ENCODE measurements around the gene IL10RB.
"Not testable (repeated sequence)": the region's sequence is repeated elsewhere in the genome, so short reads cannot be mapped to it uniquely, and the experiment has no call there.

Gene IL10RB

GRCh38 chr21:33241846-33242245 lies 24.3 kb upstream of the IL10RB start:
- no peak for DNase-seq (ENCODE audit: low read depth)

- not testable (repeated sequence) for DNase-seq (ENCODE audit: low read depth)
Measured at GRCh38 chr21:33242846-33243245, 23.3 kb upstream of the IL10RB start.

DNA sequence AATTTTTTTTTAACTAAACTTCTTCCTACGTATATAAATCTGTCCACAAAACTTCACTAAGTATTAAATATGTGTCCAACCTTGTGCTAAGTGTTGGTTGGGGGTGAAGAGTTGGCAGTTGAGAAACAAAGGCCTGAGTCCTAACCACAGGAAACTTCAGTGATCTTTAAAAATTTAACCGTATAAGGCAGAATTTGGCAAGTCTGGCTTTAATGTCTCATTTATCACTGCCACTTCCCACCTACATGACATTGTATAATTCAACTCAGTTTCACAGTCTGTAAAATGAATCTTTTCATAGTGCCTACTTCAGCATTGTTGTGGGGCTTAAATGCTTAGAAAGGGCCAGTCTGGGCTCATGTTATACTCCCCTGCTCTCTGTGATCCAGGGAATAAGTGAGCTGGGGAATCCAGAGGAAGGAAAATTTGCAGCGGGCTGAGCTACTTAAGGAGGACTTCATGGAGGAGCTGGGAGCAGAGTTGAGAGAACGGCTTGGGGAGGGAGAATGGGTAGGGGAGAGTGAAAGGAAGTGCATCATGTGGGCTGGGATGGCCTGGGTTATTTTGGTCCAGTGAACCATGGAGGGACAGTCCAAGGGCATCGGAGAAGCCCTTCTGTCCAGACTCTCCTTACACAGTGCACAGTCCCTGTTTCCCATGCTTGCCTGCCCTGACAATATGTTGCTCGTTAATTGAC lies 21.9 kb upstream of the IL10RB start:
- DNase-seq (ENCODE audit: low read depth): no peak

DNA sequence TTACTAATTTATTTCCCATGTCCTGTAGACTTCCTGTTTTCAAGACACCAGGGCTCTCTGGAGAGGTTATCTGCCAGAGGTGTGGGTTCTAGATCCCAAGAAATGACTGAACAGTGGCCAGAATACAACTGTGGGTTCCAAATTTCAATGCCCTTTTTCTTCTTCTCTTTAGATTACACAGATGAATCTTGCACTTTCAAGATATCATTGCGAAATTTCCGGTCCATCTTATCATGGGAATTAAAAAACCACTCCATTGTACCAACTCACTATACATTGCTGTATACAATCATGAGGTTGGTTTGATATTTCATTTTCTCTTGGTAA lies 21.4 kb upstream of the IL10RB start:
- DNase-seq (ENCODE audit: low read depth): no peak

DNA sequence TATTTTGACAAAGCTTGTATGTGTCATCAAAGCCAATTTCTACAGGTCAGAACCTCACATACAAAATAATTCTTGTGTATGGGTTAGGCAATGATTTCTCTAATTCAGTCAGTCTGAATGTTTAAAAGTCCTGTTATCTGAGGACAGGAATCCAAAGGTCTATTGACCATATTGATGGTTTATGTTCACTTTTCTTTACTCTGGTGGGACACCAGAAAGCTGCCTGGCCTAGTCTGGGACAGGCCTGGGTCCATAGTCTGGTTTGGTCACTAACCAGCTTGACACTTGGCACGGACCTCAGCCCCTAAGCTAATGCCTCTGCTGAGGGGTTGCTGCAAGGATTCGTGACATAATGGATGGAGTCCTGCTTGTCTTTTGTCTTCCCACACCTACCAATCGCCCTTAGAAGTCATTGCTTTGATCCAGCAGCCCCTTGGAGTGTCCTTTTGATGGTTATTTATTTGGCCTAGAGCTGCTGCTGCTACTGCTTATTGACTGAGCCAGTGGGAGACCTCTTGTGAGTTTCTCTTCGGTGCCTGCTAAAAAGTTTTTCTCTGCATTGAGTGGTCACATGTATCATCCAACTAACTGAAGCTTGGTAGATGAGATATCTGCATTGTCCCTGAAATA lies 20.8 kb upstream of the IL10RB start:
- DNase-seq (ENCODE audit: low read depth): no peak

DNA sequence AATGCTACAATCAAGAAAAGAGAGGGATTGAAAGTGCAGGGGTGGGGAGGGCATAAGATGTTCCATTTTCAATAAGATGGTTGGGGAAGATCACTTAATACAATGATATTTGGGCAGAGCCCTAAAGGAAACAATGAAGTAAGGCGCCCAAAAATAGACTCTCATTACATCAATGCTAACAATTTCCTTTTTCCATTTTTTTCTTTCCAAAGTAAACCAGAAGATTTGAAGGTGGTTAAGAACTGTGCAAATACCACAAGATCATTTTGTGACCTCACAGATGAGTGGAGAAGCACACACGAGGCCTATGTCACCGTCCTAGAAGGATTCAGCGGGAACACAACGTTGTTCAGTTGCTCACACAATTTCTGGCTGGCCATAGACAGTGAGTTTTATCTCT lies 19.7 kb upstream of the IL10RB start:
- DNase-seq (ENCODE audit: low read depth): no peak

DNA sequence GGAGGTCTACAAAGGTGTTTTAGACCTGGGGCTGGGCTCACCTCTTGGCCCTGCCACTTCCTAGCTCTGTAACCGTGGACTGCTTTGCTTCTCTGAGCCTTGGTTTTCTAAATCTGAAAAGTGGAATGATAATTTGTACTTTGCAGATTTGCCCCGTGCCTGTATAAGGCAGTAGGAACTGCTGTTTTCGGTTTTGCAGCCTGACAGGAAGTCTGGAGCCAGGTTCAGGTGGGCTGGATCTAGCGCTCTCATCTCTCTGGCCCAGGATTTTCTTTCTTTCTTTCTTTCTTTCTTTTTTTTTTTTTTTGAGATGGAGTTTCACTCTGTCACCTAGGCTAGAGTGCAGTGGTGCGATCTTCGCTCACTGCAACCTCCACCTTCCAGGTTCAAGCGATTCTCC lies 19.2 kb upstream of the IL10RB start:
- no peak for DNase-seq (ENCODE audit: low read depth)

DNA sequence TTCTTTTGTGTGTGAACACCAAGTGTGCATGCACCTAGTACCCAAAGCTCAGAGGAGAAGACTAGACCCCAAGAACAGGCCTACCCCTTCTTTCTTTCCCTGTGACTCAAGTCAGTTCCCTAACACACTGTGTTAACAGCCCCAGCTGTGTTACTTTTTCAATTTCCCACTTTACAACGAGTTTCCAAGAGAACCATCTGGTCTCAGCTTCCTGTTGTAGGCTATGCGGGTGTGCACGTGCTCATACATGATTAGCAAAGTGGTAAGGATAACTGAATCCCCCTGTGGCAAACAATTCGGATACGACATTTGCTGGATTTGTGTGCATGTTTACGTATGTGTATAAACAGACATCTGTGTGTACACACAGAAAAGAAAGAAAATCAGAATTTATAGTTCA lies 18.6 kb upstream of the IL10RB start:
- DNase-seq (ENCODE audit: low read depth): no peak

GRCh38 chr21:33249331-33250002 lies 16.7 kb upstream of the IL10RB start:
- no peak for DNase-seq (ENCODE audit: low read depth)

- no peak for DNase-seq (ENCODE audit: low read depth)
Measured at GRCh38 chr21:33251119-33251518, 15.0 kb upstream of the IL10RB start.

DNA sequence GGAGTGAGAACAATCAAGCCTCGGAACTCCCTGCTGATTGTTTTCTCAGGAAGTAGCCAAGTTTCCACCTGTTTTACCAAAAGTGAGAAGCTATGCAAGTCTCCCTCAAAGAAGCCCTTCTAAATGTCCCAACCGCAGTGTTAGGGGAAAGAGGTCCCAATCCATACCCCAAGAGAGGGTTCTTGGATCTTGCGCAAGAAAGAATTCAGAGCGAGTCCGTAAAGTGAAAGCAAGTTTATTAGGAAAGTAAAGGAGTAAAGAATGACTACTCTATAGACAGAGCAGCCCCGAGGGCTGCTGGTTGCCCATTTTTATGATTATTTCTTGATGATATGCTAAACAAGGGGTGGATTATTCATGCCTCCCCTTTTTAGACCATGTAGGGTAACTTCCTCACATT lies 12.8 kb upstream of the IL10RB start:
- DNase-seq (ENCODE audit: low read depth): not testable (repeated sequence)

- no peak for DNase-seq (ENCODE audit: low read depth)
Measured at GRCh38 chr21:33254766-33255165, 11.4 kb upstream of the IL10RB start.

- DNase-seq (ENCODE audit: low read depth): no peak
Measured at GRCh38 chr21:33255404-33255803, 10.8 kb upstream of the IL10RB start.

DNA sequence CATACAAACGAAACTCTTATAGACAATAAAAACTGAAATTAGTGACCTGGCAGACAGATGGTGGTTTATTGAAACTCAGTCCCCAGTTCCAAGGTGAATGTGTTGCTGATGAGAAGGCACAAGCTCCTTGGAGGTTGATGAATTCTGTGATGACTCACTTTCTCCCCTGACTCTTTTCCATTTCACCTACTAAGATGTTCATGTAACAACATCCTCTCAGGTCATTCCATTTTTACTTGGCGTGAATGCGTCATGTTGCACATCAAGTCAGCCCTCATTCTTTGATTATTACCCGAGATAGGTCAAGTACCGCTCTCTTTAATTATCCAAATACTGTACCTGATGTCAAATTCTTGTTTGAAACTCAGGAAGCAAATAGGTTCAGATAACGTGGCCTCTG lies 10.1 kb upstream of the IL10RB start:
- DNase-seq (ENCODE audit: low read depth): peak; percentile 24

- no peak for DNase-seq (ENCODE audit: low read depth)
Measured at GRCh38 chr21:33257094-33257803, 8.9 kb upstream of the IL10RB start.

DNA sequence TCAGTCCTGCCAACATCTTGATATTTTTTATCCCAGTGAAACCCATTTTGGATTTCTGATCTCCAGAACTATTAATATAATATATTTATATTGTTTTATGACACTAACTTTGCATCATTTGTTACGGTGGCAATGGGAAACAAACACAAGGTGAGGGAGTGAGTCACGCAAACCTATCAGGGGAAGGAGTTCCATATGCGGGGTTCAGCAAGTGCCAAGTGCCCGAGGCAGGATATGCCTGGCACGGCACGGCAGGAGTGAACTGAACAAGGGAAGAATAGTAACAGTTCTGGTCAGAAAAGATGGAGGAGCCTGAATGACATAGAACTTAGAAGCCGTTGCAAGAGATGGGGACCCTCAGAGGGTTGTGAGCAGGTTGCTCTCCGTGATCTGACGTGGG lies 7.7 kb upstream of the IL10RB start:
- no peak for DNase-seq (ENCODE audit: low read depth)

DNA sequence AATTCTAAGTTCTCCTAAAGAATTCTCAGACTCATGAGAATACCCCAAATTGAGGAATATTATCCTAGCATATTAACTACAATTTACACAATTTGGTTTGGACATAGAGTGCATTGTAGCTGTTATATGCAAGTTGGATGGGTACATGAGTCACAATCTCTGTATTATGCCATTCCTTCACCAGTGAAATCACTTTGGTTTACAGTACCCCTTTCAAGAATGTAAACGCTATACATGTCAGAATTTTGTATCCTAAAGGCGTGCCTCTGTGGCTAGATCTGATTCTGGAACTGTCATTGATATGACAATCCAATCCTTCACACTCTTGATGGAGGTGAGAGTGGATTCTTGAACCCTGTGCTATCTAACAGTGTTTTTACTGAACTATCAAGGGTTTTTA lies 6.7 kb upstream of the IL10RB start:
- DNase-seq (ENCODE audit: low read depth): no peak

- no peak for DNase-seq (ENCODE audit: low read depth)
Measured at GRCh38 chr21:33259995-33260394, 6.2 kb upstream of the IL10RB start.

DNA sequence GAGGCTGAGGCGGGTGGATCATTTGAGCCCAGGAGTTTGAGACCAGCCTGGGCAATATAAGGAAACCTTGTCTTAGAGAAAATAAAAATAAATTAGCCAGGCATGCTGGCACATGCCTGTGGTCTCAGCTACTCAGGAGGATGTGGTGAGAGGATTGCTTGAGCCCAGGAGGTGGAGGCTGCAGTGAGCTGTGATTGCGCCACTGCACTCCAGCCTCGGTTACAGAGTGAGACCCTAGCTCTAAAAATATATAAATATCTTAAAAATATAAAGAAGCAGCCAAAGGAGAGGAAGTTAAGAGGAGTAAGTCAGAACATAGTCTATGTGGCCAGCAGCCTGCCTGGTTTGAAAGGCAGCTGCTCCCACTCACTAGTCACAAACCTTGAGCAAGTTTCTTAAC lies 4.5 kb upstream of the IL10RB start:
- no peak for DNase-seq (ENCODE audit: low read depth)

GRCh38 chr21:33262921-33263320 lies 3.2 kb upstream of the IL10RB start:
- DNase-seq (ENCODE audit: low read depth): no peak

- no peak for DNase-seq (ENCODE audit: low read depth)
Measured at GRCh38 chr21:33264561-33264960, 1.6 kb upstream of the IL10RB start.

DNA sequence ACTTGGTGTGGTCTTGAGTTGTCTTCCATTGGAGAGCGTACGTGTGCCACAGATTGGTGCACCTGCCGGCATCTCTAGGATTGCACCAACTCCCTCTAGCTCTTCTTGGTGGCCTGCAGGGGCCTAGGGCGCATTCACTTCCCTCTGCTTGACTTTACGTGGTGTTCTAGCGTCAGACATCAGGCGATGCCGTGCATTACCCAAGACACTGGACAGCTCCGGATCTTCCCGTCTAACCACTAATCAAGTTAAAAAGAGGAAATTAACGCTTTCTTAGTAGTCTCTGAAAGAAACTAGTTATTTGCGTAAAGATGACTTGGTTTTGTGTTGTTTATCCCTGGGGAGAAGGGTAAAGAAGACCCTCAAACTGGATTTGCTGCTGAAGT lies 510 bp upstream of the IL10RB start:
- DNase-seq (ENCODE audit: low read depth): no peak

GRCh38 chr21:33266789-33267135 lies 595 bp downstream of the IL10RB start:
- no peak for DNase-seq (ENCODE audit: low read depth)
